HepG2 (cell line): Measurements from ENCODE around the gene ACOXL. TPM values are rescaled to one million over a fixed set of nuclear protein-coding genes. Genes with fewer than 3 reads are reported as not detected.
A peak's percentile ranks its signal among the peaks of the same experiment; 100 is the strongest.

Experiments
- BRCA1 ChIP-seq: sonication (generic); formaldehyde crosslinking; IDR thresholded peaks from 2 replicates; pipeline ENCODE4 v1.4.0; 2020; ENCODE audit warnings: missing genetic modification reagents
- DNMT3B ChIP-seq: conservative IDR thresholded peaks from 2 replicates; pipeline ENCODE4 v1.6.1; 2016; ENCODE audit warnings: missing biosample characterization, control low read depth
- HNF1A ChIP-seq, 2 experiments: sonication (generic) in 1 of 2; formaldehyde crosslinking in 1 of 2; IDR thresholded peaks; 2 replicates each; pipeline versions ENCODE4 v1.4.0 to v1.6.1; 2016 to 2020; ENCODE audit warnings: borderline replicate concordance in 1 of 2, low read depth in 1 of 2, mild to moderate bottlenecking in 1 of 2, missing genetic modification reagents in 1 of 2
- MAX ChIP-seq: IDR thresholded peaks from 2 replicates; pipeline ENCODE4 v1.6.1; 2012; ENCODE audit warnings: inconsistent platforms
- MED8 ChIP-seq: sonication (generic); formaldehyde crosslinking; IDR thresholded peaks from 2 replicates; pipeline ENCODE4 v1.8.1; 2023; ENCODE audit warnings: mild to moderate bottlenecking, missing genetic modification reagents; ENCODE audit not compliant: insufficient replicate concordance
- MLX ChIP-seq: IDR thresholded peaks from 2 replicates; pipeline ENCODE4 v1.6.1; 2016
- POLR2AphosphoS5 ChIP-seq: IDR thresholded peaks from 2 replicates; pipeline ENCODE4 v1.6.1; 2012; ENCODE audit warnings: low read depth, low read length
- RFXAP ChIP-seq: sonication (generic); formaldehyde crosslinking; IDR thresholded peaks from 2 replicates; pipeline ENCODE4 v1.4.0; 2020; ENCODE audit warnings: missing genetic modification reagents, borderline replicate concordance
- SIN3B ChIP-seq: fragments of 150-350 bp; IDR thresholded peaks from 2 replicates; pipeline ENCODE4 v1.6.1; 2014; ENCODE audit warnings: low read length
- TBL1XR1 ChIP-seq: fragments of 150-350 bp; IDR thresholded peaks from 2 replicates; pipeline ENCODE4 v1.6.1; 2014; ENCODE audit warnings: borderline replicate concordance, low read length; ENCODE audit not compliant: partially characterized antibody
- TCF7 ChIP-seq: sonication (generic); IDR thresholded peaks from 2 replicates; pipeline ENCODE4 v1.6.1; 2016; ENCODE audit warnings: antibody characterized with exemption, low read depth
- ZBTB10 ChIP-seq: sonication (generic); formaldehyde crosslinking; IDR thresholded peaks from 2 replicates; pipeline ENCODE4 v1.4.0; 2020; ENCODE audit warnings: missing genetic modification reagents, borderline replicate concordance
- ZFP36L1 ChIP-seq: sonication (generic); formaldehyde crosslinking; IDR thresholded peaks from 2 replicates; pipeline ENCODE4 v1.8.0; 2022; ENCODE audit warnings: mild to moderate bottlenecking, missing genetic modification reagents, moderate library complexity
- ZNF180 ChIP-seq: sonication (generic); formaldehyde crosslinking; IDR thresholded peaks from 2 replicates; pipeline ENCODE4 v1.4.0; 2020; ENCODE audit warnings: low read depth, missing genetic modification reagents, borderline replicate concordance
- ZNF24 ChIP-seq: fragments of 450-650 bp; IDR thresholded peaks from 2 replicates; pipeline ENCODE4 v1.6.1; 2017; ENCODE audit warnings: antibody characterized with exemption, mild to moderate bottlenecking
- ZNF3 ChIP-seq: IDR thresholded peaks from 2 replicates; pipeline ENCODE4 v1.7.0; 2017; ENCODE audit warnings: inconsistent platforms
- ZNF34 ChIP-seq: sonication (generic); formaldehyde crosslinking; IDR thresholded peaks from 2 replicates; pipeline ENCODE4 v1.4.0; 2020; ENCODE audit warnings: mild to moderate bottlenecking, missing genetic modification reagents, borderline replicate concordance
- ZNF484 ChIP-seq: sonication (generic); formaldehyde crosslinking; IDR thresholded peaks from 2 replicates; pipeline ENCODE4 v1.5.1; 2020; ENCODE audit warnings: mild to moderate bottlenecking, low read depth, missing genetic modification reagents, borderline replicate concordance
- ZNF496 ChIP-seq: sonication (generic); formaldehyde crosslinking; IDR thresholded peaks from 2 replicates; pipeline ENCODE4 v1.8.1; 2023; ENCODE audit warnings: mild to moderate bottlenecking, moderate library complexity, missing genetic modification reagents; ENCODE audit not compliant: insufficient replicate concordance
- ZNF841 ChIP-seq: sonication (generic); formaldehyde crosslinking; IDR thresholded peaks from 2 replicates; pipeline ENCODE4 v1.8.1; 2023; ENCODE audit warnings: missing genetic modification reagents, borderline replicate concordance
- ZNF891 ChIP-seq: sonication (generic); formaldehyde crosslinking; IDR thresholded peaks from 2 replicates; pipeline ENCODE4 v1.5.0; 2020; ENCODE audit warnings: mild to moderate bottlenecking, missing genetic modification reagents
- ZSCAN20 ChIP-seq: sonication (generic); formaldehyde crosslinking; IDR thresholded peaks from 2 replicates; pipeline ENCODE4 v1.4.0; 2020; ENCODE audit warnings: missing genetic modification reagents, mild to moderate bottlenecking, borderline replicate concordance
- polyA plus RNA-seq, 8 experiments: library from polyadenylated mRNA; depleted of rRNA in 3 of 8; stranded (reverse) in 7 of 8; unstranded in 1 of 8; fragments of >200 nt; fragmentation: Illumina TruSeq in 4 of 8; extraction: Trizol in 4 of 8; gene quantifications; 2 replicates each; pipeline versions ENCODE4 v1.2.1 to v1.2.3, GENCODE V29; 2011 to 2016; ENCODE audit warnings: low read depth in 4 of 8, missing spikeins in 1 of 8, mixed read lengths in 1 of 8; ENCODE audit not compliant: insufficient read depth in 1 of 8
- total RNA-seq, 5 experiments: library from RNA; depleted of rRNA; stranded (reverse); fragments of >200 nt; fragmentation: Illumina TruSeq; extraction: Trizol; gene quantifications; 2 replicates each; pipeline ENCODE4 v1.2.3, GENCODE V29; 2016; ENCODE audit warnings: low read depth in 1 of 5

Gene ACOXL
- total and polyA plus RNA-seq, 2 of the 13 experiments (the other 11 are each of a cell fraction or from before 2014, with no cell fraction given) = not detected

GRCh38 chr2:111121828-111122630, 389.7 kb downstream of the ACOXL start (continued):
- TF ChIP-seq HNF1A (IDR thresholded peaks at IDR 0.05; ENCODE audit: low read depth) (no peak), HNF1A (CRISPR knock-in tag; IDR thresholded peaks at IDR 0.05; ENCODE audit: borderline replicate concordance) (no peak), ZSCAN20 (CRISPR knock-in tag) (peak; percentile 23), ZNF24 (no peak), ZNF34 (CRISPR knock-in tag) (no peak), MED8 (peak; percentile 21), ZFP36L1 (CRISPR knock-in tag) (peak; percentile 45; the same call in 1 of the 2 replicates), DNMT3B (CRISPR knock-in tag) (no peak), ZNF891 (no peak), TCF7 (no peak), ZNF841 (CRISPR knock-in tag) (0 out of 2 replicates have a peak, but pooled peaks have one; percentile 66), ZNF3 (CRISPR knock-in tag) (no peak), BRCA1 (CRISPR knock-in tag) (0 out of 2 replicates have a peak, but pooled peaks have one; percentile 13), ZNF180 (CRISPR knock-in tag) (no peak), TBL1XR1 (no peak), POLR2AphosphoS5 (peak; percentile 77), MLX (CRISPR knock-in tag) (peak; percentile 13; the same call in 1 of the 2 replicates), SIN3B (no peak), RFXAP (CRISPR knock-in tag) (peak; percentile 80; the same call in 1 of the 2 replicates), MAX (peak; percentile 89), ZBTB10 (CRISPR knock-in tag) (peak; percentile 26; the same call in 1 of the 2 replicates), ZNF496 (CRISPR knock-in tag) (no peak), ZNF484 (CRISPR knock-in tag) (no peak)
